Uterus (tissue), 4 donors: ENCODE results near the gene SLC16A3. TPM values are rescaled to one million over a fixed set of nuclear protein-coding genes. Genes with fewer than 3 reads are reported as not detected.

Source experiments
- DNase-seq, 2 donors: peaks; one replicate each; pipeline ENCODE4 v3.0.0-alpha.2; 2019 to 2020
- H3K27ac ChIP-seq, 2 donors: fragments of 200-600 bp; sonication (generic); 1 replicate in 1 of 2; 2 replicates in 1 of 2; pipeline ENCODE4 v1.5.1; 2016 to 2018
- H3K27me3 ChIP-seq, 2 donors: fragments of 200-600 bp; sonication (generic); one replicate each; pipeline ENCODE4 v1.5.1; 2018 to 2019; ENCODE audit warnings: control low read depth in 1 of 2
- H3K36me3 ChIP-seq, 2 donors: fragments of 200-600 bp; sonication (generic); one replicate each; pipeline ENCODE4 v1.5.1; 2019; ENCODE audit warnings: control low read depth in 1 of 2
- H3K4me1 ChIP-seq, 2 donors: fragments of 200-600 bp; sonication (generic); one replicate each; pipeline ENCODE4 v1.5.1; 2018 to 2019; ENCODE audit warnings: control low read depth in 1 of 2
- H3K4me3 ChIP-seq, 2 donors: fragments of 200-600 bp; sonication (generic); 1 replicate in 1 of 2; 2 replicates in 1 of 2; pipeline ENCODE4 v1.5.1; 2018 to 2019; ENCODE audit warnings: mild to moderate bottlenecking in 1 of 2
- H3K9me3 ChIP-seq, 2 donors: fragments of 200-600 bp; sonication (generic); one replicate each; pipeline ENCODE4 v1.5.1; 2019; ENCODE audit warnings: control low read depth in 1 of 2
- CTCF ChIP-seq, 4 experiments: fragments of 200-600 bp in 2 of 4; fragments of 450-650 bp in 2 of 4; sonication (generic) in 2 of 4; IDR thresholded peaks; one replicate each; pipeline ENCODE4 v1.5.1; 2016 to 2019; ENCODE audit warnings: antibody characterized with exemption in 4 of 4, mild to moderate bottlenecking in 2 of 4, moderate library complexity in 1 of 4
- POLR2A ChIP-seq, 2 donors: fragments of 450-650 bp; IDR thresholded peaks; one replicate each; pipeline ENCODE4 v1.6.1; 2016; ENCODE audit warnings: antibody characterized with exemption in 2 of 2, mild to moderate bottlenecking in 1 of 2, moderate library complexity in 1 of 2
- intact Hi-C: fragments of 100-400 bp; cut with DNase I; formaldehyde crosslinking; loops from one replicate; pipeline ENCODE4 v1.15.1; 2023; ENCODE audit warnings: low total_unique reads
- total RNA-seq, 4 donors: library from RNA; depleted of rRNA in 3 of 4; stranded (reverse); fragments of >200 nt in 3 of 4; gene quantifications; one replicate each; pipeline versions ENCODE4 v1.1.0 to v1.2.4, GENCODE V29; 2014 to 2023
- donor health status: DM: yes; HTN: yes; CAD: no.

Gene SLC16A3
- total RNA-seq, 4 donors from 2014 or later, result 1.5 to 28.6 (median 12.2) TPM

GRCh38 chr17:82275326-82275725 lies 46.5 kb downstream of the SLC16A3 start:
- intact Hi-C loops, result no loop called here
- Histone ChIP-seq H3K4me1 (peaks cover 0 to 20% of the 10 kb centered on the region in 2 donors), H3K27me3 (no peaks in the 10 kb centered on the region), H3K27ac (no peak overlapping the region), H3K9me3 (no peaks in the 10 kb centered on the region), H3K36me3 (no peaks in the 10 kb centered on the region), H3K4me3 (no peak overlapping the region)
- no peak for DNase-seq
- TF ChIP-seq POLR2A (IDR thresholded peaks at IDR 0.05), result no peak
- no peak for TF ChIP-seq CTCF (IDR thresholded peaks at IDR 0.05)

GRCh38 chr17:82276938-82277337 lies 48.1 kb downstream of the SLC16A3 start:
- Histone ChIP-seq H3K4me1 (peaks cover 0 to 11% of the 10 kb centered on the region in 2 donors), H3K27me3 (no peaks in the 10 kb centered on the region), H3K9me3 (no peaks in the 10 kb centered on the region), H3K36me3 (no peaks in the 10 kb centered on the region), H3K27ac (no peak overlapping the region), H3K4me3 (no peak overlapping the region)
- no peak for TF ChIP-seq CTCF (IDR thresholded peaks at IDR 0.05)
- no peak for TF ChIP-seq POLR2A (IDR thresholded peaks at IDR 0.05)
- no peak for DNase-seq
- intact Hi-C loops, result no loop called here

GRCh38 chr17:82277851-82278250 lies 49.0 kb downstream of the SLC16A3 start:
- no peaks in the 10 kb centered on the region for H3K27me3 ChIP-seq
- H3K4me1 ChIP-seq, result peaks cover 0 to 9% of the 10 kb centered on the region in 2 donors
- DNase-seq, result no peak
- TF ChIP-seq POLR2A (IDR thresholded peaks at IDR 0.05) (no peak), CTCF (IDR thresholded peaks at IDR 0.05) (no peak)
- intact Hi-C loops, result no loop called here
- H3K27ac ChIP-seq, result no peak overlapping the region
- no peak overlapping the region for H3K4me3 ChIP-seq
- no peaks in the 10 kb centered on the region for H3K9me3 ChIP-seq
- no peaks in the 10 kb centered on the region for H3K36me3 ChIP-seq

- no peak for TF ChIP-seq POLR2A (IDR thresholded peaks at IDR 0.05)
- no peak for TF ChIP-seq CTCF (IDR thresholded peaks at IDR 0.05)
- H3K4me3 ChIP-seq, result no peak overlapping the region
- no peak overlapping the region for H3K27ac ChIP-seq
- no peaks in the 10 kb centered on the region for H3K9me3 ChIP-seq
- H3K27me3 ChIP-seq, result no peaks in the 10 kb centered on the region
- H3K4me1 ChIP-seq, result peaks cover 0 to 9% of the 10 kb centered on the region in 2 donors
- intact Hi-C loops, result no loop called here
- no peaks in the 10 kb centered on the region for H3K36me3 ChIP-seq
- DNase-seq, result no peak
These were observed 49.5 kb downstream of the SLC16A3 start for GRCh38 chr17:82278308-82278707.

GRCh38 chr17:82278786-82279391 lies 50.0 kb downstream of the SLC16A3 start:
- Histone ChIP-seq H3K27me3 (no peaks in the 10 kb centered on the region), H3K27ac (no peak overlapping the region), H3K4me1 (peaks cover 0 to 7% of the 10 kb centered on the region in 2 donors), H3K36me3 (no peaks in the 10 kb centered on the region), H3K9me3 (no peaks in the 10 kb centered on the region), H3K4me3 (no peak overlapping the region)
- no peak for DNase-seq
- no peak for TF ChIP-seq CTCF (IDR thresholded peaks at IDR 0.05)
- TF ChIP-seq POLR2A (IDR thresholded peaks at IDR 0.05), result no peak
- intact Hi-C loops, result no loop called here
